K562 (cell line): Measurements from ENCODE around the gene JMJD1C. TPM values are rescaled to one million over a fixed set of nuclear protein-coding genes. Genes with fewer than 3 reads are reported as not detected.
A peak's percentile ranks its signal among the peaks of the same experiment; 100 is the strongest.

ENCODE experiments used
- ARNT ChIP-seq, 2 experiments: fragments of 450-650 bp; IDR thresholded peaks; 2 replicates each; pipeline ENCODE4 v1.6.1; 2016; ENCODE audit warnings: mild to moderate bottlenecking in 1 of 2
- CAMTA2 ChIP-seq: fragments of 250-450 bp; sonication (Bioruptor Pico); conservative IDR thresholded peaks from 2 replicates; pipeline ENCODE4 v1.5.1; 2022
- CREM ChIP-seq: IDR thresholded peaks from 2 replicates; pipeline ENCODE4 v1.6.1; 2014; ENCODE audit warnings: antibody characterized with exemption, low read depth
- MTF1 ChIP-seq: fragments of 250-450 bp; sonication (Bioruptor Pico); IDR thresholded peaks from 2 replicates; pipeline ENCODE4 v1.9.0; 2021; ENCODE audit warnings: moderate library complexity, mild to moderate bottlenecking, inconsistent platforms, borderline replicate concordance
- NFE2L1 ChIP-seq: fragments of 450-650 bp; IDR thresholded peaks from 2 replicates; pipeline ENCODE4 v1.6.1; 2016; ENCODE audit warnings: missing genetic modification characterization, low read depth, mild to moderate bottlenecking, missing compliant biosample characterization, moderate library complexity, borderline replicate concordance
- NFYB ChIP-seq: IDR thresholded peaks from 2 replicates; pipeline ENCODE4 v1.6.1; 2011; ENCODE audit warnings: mild to moderate bottlenecking, moderate library complexity; ENCODE audit not compliant: insufficient read length; ENCODE audit errors: extremely low read depth
- POU5F1 ChIP-seq: fragments of 150-350 bp; IDR thresholded peaks from 2 replicates; pipeline ENCODE4 v1.6.1; 2014; ENCODE audit warnings: borderline replicate concordance, low read length, low read depth, mild to moderate bottlenecking; ENCODE audit not compliant: partially characterized antibody
- RAD21 ChIP-seq, 2 experiments: fragments of 250-450 bp in 1 of 2; fragments of 450-650 bp in 1 of 2; sonication (Bioruptor Pico) in 1 of 2; formaldehyde crosslinking in 1 of 2; IDR thresholded peaks in 1 of 2; conservative IDR thresholded peaks in 1 of 2; 2 replicates each; pipeline versions ENCODE4 v1.4.0 to v1.8.0; 2020 to 2022; ENCODE audit warnings: mild to moderate bottlenecking in 2 of 2, moderate library complexity in 1 of 2
- RBM34 ChIP-seq: fragments of 200-400 bp; formaldehyde crosslinking; IDR thresholded peaks from 2 replicates; pipeline ENCODE4 v1.6.1; 2018; ENCODE audit warnings: low read length, borderline replicate concordance; ENCODE audit not compliant: insufficient read depth
- STAT5A ChIP-seq: IDR thresholded peaks from 2 replicates; pipeline ENCODE4 v1.6.1; 2012; ENCODE audit warnings: low read length, inconsistent platforms, borderline replicate concordance
- SUPT5H ChIP-seq: fragments of 450-650 bp; IDR thresholded peaks from 2 replicates; pipeline ENCODE4 v1.6.1; 2016
- TAF1 ChIP-seq: IDR thresholded peaks from 2 replicates; pipeline ENCODE4 v1.6.1; 2011; ENCODE audit warnings: mild to moderate bottlenecking, low read length, moderate library complexity; ENCODE audit not compliant: insufficient read depth, control insufficient read depth, severe bottlenecking; ENCODE audit errors: extremely low read depth
- TAF9B ChIP-seq: fragments of 450-650 bp; IDR thresholded peaks from 2 replicates; pipeline ENCODE4 v1.6.1; 2018; ENCODE audit warnings: mild to moderate bottlenecking; ENCODE audit not compliant: partially characterized antibody
- ZBTB8A ChIP-seq: fragments of 450-650 bp; IDR thresholded peaks from 2 replicates; pipeline ENCODE4 v1.6.1; 2018; ENCODE audit warnings: mild to moderate bottlenecking, moderate library complexity; ENCODE audit not compliant: partially characterized antibody
- ZKSCAN1 ChIP-seq: fragments of 150-350 bp; IDR thresholded peaks from 2 replicates; pipeline ENCODE4 v1.6.1; 2016; ENCODE audit warnings: low read depth, low read length
- ZNF212 ChIP-seq: fragments of 450-650 bp; formaldehyde crosslinking; IDR thresholded peaks from 2 replicates; pipeline ENCODE4 v1.4.0; 2020; ENCODE audit warnings: mild to moderate bottlenecking
- ZNF384 ChIP-seq: IDR thresholded peaks from 2 replicates; pipeline ENCODE4 v1.6.1; 2012; ENCODE audit warnings: low read depth, low read length, improper control_type of control experiment
- polyA plus RNA-seq, 8 experiments: library from polyadenylated mRNA; depleted of rRNA in 4 of 8; stranded (reverse) in 5 of 8; unstranded in 3 of 8; fragments of >200 nt; fragmentation: Nextera tagmentation in 2 of 8; fragmentation: Illumina TruSeq in 1 of 8; extraction: Ambion mirVana in 2 of 8; extraction: Trizol in 1 of 8; gene quantifications; 2 replicates each; pipeline versions ENCODE4 v1.2.1 to v1.2.3, GENCODE V29; 2011 to 2014; ENCODE audit warnings: inconsistent platforms in 1 of 8, missing spikeins in 1 of 8
- total RNA-seq, 7 experiments: library from RNA; depleted of rRNA in 6 of 7; stranded (reverse); fragments of >200 nt in 6 of 7; fragmentation: Illumina TruSeq in 2 of 7; extraction: Trizol in 2 of 7; gene quantifications; 2 replicates each; pipeline versions ENCODE4 v1.2.1 to v1.2.3, GENCODE V29; 2011 to 2021; ENCODE audit warnings: low replicate concordance in 1 of 7
- TF ChIP-seq, protein P1 (sequence below): fragments of 250-450 bp; sonication (Bioruptor Pico); IDR thresholded peaks from 2 replicates; pipeline ENCODE4 v1.5.0; 2021; ENCODE audit warnings: mild to moderate bottlenecking, borderline replicate concordance
- TF ChIP-seq, protein P2 (sequence below), 2 experiments: fragments of 450-650 bp in 1 of 2; IDR thresholded peaks; 2 replicates each; pipeline ENCODE4 v1.6.1; 2011 to 2017; ENCODE audit warnings: low read depth in 2 of 2, antibody characterized with exemption in 1 of 2, borderline replicate concordance in 1 of 2, low read length in 1 of 2, mild to moderate bottlenecking in 1 of 2, mixed read lengths in 1 of 2; ENCODE audit not compliant: control insufficient read depth in 1 of 2
- TF ChIP-seq, protein P3 (sequence below): fragments of 450-650 bp; formaldehyde crosslinking; IDR thresholded peaks from 2 replicates; pipeline ENCODE4 v1.4.0; 2020; ENCODE audit warnings: mild to moderate bottlenecking, moderate library complexity

Gene JMJD1C
- total and polyA plus RNA-seq, 9 of the 15 experiments (the other 6 are each of a cell fraction or from before 2014, with no cell fraction given): 25.3 to 68.0 (median 47.2) TPM

DNA sequence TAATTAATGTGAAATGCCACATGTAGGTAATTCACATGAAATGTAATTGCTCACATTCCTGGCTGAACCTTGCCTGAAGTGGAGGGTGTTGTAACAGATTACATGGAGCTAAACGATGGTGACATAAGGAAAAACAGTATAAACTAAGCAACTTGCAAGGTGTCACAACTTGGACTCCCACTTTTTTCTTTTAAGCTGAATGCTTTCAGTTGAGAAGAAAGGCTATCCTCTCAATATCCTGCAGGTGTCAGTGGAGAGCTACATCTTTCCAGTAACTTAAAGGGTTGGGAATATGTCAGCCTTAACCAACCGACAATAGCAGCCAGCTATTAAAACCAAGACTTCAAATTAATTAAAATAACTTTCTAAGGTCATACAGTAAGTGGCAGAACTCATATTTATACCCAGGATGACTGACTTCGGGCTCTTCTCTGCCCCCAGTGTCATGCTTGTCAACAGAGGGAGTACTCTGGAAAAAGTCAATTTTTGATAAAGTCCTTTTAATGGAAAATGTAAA, 299.0 kb downstream of the JMJD1C start (continued):
- TF ChIP-seq, protein P1, sequence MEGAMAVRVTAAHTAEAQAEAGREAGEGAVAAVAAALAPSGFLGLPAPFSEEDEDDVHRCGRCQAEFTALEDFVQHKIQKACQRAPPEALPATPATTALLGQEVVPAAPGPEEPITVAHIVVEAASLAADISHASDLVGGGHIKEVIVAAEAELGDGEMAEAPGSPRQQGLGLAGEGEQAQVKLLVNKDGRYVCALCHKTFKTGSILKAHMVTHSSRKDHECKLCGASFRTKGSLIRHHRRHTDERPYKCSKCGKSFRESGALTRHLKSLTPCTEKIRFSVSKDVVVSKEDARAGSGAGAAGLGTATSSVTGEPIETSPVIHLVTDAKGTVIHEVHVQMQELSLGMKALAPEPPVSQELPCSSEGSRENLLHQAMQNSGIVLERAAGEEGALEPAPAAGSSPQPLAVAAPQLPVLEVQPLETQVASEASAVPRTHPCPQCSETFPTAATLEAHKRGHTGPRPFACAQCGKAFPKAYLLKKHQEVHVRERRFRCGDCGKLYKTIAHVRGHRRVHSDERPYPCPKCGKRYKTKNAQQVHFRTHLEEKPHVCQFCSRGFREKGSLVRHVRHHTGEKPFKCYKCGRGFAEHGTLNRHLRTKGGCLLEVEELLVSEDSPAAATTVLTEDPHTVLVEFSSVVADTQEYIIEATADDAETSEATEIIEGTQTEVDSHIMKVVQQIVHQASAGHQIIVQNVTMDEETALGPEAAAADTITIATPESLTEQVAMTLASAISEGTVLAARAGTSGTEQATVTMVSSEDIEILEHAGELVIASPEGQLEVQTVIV: no peak
- TF ChIP-seq ZKSCAN1 (no peak), TAF9B (no peak), ZBTB8A (no peak), NFE2L1 (tag) (no peak), ZNF384 (0 out of 2 replicates have a peak, but pooled peaks have one; percentile 6), STAT5A (no peak), MTF1 (no peak), POU5F1 (no peak), RAD21 (CRISPR knock-in tag; conservative IDR thresholded peaks at IDR 0.05 in 1 of 2, IDR thresholded peaks at IDR 0.05 in 1 of 2) (peak; percentile 91), TAF1 (no peak), CREM (no peak), ZNF212 (CRISPR knock-in tag) (no peak), ARNT (IDR thresholded peaks at IDR 0.05) (no peak), CAMTA2 (CRISPR knock-in tag) (no peak), RBM34 (no peak), SUPT5H (no peak), NFYB (no peak)
- TF ChIP-seq, protein P2, sequence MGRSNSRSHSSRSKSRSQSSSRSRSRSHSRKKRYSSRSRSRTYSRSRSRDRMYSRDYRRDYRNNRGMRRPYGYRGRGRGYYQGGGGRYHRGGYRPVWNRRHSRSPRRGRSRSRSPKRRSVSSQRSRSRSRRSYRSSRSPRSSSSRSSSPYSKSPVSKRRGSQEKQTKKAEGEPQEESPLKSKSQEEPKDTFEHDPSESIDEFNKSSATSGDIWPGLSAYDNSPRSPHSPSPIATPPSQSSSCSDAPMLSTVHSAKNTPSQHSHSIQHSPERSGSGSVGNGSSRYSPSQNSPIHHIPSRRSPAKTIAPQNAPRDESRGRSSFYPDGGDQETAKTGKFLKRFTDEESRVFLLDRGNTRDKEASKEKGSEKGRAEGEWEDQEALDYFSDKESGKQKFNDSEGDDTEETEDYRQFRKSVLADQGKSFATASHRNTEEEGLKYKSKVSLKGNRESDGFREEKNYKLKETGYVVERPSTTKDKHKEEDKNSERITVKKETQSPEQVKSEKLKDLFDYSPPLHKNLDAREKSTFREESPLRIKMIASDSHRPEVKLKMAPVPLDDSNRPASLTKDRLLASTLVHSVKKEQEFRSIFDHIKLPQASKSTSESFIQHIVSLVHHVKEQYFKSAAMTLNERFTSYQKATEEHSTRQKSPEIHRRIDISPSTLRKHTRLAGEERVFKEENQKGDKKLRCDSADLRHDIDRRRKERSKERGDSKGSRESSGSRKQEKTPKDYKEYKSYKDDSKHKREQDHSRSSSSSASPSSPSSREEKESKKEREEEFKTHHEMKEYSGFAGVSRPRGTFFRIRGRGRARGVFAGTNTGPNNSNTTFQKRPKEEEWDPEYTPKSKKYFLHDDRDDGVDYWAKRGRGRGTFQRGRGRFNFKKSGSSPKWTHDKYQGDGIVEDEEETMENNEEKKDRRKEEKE (IDR thresholded peaks at IDR 0.05; ENCODE audit: borderline replicate concordance in 1 of 2, control insufficient read depth in 1 of 2, low read depth in 2 of 2, low read length in 1 of 2): no peak
- TF ChIP-seq, protein P3, sequence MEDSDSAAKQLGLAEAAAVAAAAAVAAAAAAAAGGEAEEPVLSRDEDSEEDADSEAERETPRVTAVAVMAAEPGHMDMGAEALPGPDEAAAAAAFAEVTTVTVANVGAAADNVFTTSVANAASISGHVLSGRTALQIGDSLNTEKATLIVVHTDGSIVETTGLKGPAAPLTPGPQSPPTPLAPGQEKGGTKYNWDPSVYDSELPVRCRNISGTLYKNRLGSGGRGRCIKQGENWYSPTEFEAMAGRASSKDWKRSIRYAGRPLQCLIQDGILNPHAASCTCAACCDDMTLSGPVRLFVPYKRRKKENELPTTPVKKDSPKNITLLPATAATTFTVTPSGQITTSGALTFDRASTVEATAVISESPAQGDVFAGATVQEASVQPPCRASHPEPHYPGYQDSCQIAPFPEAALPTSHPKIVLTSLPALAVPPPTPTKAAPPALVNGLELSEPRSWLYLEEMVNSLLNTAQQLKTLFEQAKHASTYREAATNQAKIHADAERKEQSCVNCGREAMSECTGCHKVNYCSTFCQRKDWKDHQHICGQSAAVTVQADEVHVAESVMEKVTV: peak; percentile 71
